ENCODE measurements around the gene GALNT8. TPM values are rescaled to one million over a fixed set of nuclear protein-coding genes. Genes with fewer than 3 reads are reported as not detected.

Gene GALNT8
- total RNA-seq, 1 experiment from 2014 or later = not detected

DNA sequence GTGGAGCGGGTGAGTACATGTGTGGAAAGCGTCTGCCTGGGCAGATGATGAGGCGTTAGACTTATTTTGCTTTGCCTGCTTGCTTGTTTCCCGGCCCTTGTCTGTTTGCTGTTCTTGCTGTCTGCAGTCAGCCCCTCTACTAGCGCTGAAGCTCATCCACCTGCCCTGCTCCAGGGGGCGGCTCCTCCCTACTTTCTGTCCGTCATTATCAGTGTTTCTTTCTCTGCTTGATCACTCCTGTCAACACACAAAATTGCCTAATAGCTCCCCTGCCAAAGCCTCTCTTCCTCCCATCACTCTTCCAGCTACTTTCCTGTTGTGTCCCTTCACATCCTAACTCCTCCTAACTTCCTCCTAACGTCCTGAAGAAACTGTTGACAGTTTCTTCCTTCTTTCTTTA is 34.9 kb upstream of the GALNT8 start:
- CTCF ChIA-PET = no interaction called here
- Histone ChIP-seq H3K4me1 (ENCODE audit: insufficient read depth, low read length, poor library complexity, severe bottlenecking) (no peaks in the 10 kb centered on the region), H3K4me3 (ENCODE audit: low read depth, low read length, poor library complexity, severe bottlenecking) (no peak overlapping the region), H3K27me3 (replicated peaks; ENCODE audit: insufficient read depth, low read depth, low read length, poor library complexity) (no peaks in the 10 kb centered on the region), H3K27ac (ENCODE audit: low read depth, low read length, poor library complexity, severe bottlenecking) (no peak overlapping the region), H3K9me3 (ENCODE audit: low read depth, low read length, poor library complexity, severe bottlenecking) (no peaks in the 10 kb centered on the region), H3K36me3 (ENCODE audit: insufficient read depth, low read length, poor library complexity, severe bottlenecking) (peaks cover 31% of the 10 kb centered on the region)
- no TSS peak for BruUV-seq (replicated peaks)
- TF ChIP-seq CTCF (conservative IDR thresholded peaks at IDR 0.05; ENCODE audit: low read depth, low read length) (no peak), EZH2 (IDR thresholded peaks at IDR 0.05; ENCODE audit: borderline replicate concordance, low read depth, low read length, poor library complexity, severe bottlenecking) (no peak)
- intact Hi-C loops (cut with micrococcal nuclease; ENCODE audit: unreplicated experiment) = no loop called here
- no peak for DNase-seq (ENCODE audit: low spot score)
- POLR2A ChIA-PET (ENCODE audit: low non-redundant PET) = no interaction called here

DNA sequence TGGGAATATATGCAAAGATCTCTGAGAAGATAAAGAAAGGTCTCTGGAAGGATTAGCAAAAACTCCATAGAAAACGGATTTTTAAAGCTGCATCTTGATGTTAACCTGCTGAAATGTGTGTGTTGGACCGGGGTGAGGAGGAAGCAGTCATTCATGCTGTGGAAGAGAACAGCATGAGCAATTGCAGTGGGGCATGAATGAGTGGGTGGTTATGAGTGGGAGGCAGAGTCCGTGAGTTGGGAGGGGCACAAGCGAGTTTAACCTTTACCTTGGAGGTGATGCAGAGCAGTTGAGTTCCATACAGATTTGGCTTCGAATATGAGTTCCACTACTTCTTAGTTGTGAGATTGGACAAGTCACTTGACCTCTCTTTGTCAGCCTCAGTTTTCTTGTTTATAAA is 29.4 kb upstream of the GALNT8 start:
- Histone ChIP-seq H3K4me1 (ENCODE audit: insufficient read depth, low read length, poor library complexity, severe bottlenecking) (no peaks in the 10 kb centered on the region), H3K36me3 (ENCODE audit: insufficient read depth, low read length, poor library complexity, severe bottlenecking) (peaks cover 12% of the 10 kb centered on the region), H3K27me3 (replicated peaks; ENCODE audit: insufficient read depth, low read depth, low read length, poor library complexity) (no peaks in the 10 kb centered on the region), H3K4me3 (ENCODE audit: low read depth, low read length, poor library complexity, severe bottlenecking) (no peak overlapping the region), H3K27ac (ENCODE audit: low read depth, low read length, poor library complexity, severe bottlenecking) (no peak overlapping the region), H3K9me3 (ENCODE audit: low read depth, low read length, poor library complexity, severe bottlenecking) (no peaks in the 10 kb centered on the region)
- POLR2A ChIA-PET (ENCODE audit: low non-redundant PET) = no interaction called here
- TF ChIP-seq EZH2 (IDR thresholded peaks at IDR 0.05; ENCODE audit: borderline replicate concordance, low read depth, low read length, poor library complexity, severe bottlenecking) = no peak
- no peak for TF ChIP-seq CTCF (conservative IDR thresholded peaks at IDR 0.05; ENCODE audit: low read depth, low read length)
- intact Hi-C loops (cut with micrococcal nuclease; ENCODE audit: unreplicated experiment) = no loop called here
- DNase-seq (ENCODE audit: low spot score) = no peak
- no TSS peak for BruUV-seq (replicated peaks)
- CTCF ChIA-PET = no interaction called here

DNA sequence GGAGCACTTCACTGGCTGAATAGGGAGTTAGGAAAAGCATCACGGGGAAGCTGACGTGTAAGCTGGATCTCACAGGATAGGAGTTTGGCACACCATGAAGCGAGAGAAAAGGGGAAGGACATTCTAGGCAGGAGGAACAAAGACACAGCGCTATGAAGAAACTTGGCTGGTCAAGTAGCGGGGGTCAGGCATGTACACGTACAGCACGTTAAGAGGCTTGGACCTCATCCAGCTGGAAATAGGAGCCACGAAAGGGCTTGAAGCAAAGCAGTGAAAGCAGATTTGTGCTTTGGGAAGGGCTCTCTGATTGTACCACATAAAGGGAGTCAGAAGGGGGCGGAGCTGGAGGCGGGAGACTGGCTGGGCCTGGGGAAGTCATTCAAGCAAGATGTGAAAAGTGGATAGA is 19.6 kb upstream of the GALNT8 start:
- no peak overlapping the region for H3K27ac ChIP-seq (ENCODE audit: low read depth, low read length, poor library complexity, severe bottlenecking)
- no peaks in the 10 kb centered on the region for H3K36me3 ChIP-seq (ENCODE audit: insufficient read depth, low read length, poor library complexity, severe bottlenecking)
- intact Hi-C loops (cut with micrococcal nuclease; ENCODE audit: unreplicated experiment) = no loop called here
- ChIA-PET CTCF (no interaction called here), POLR2A (ENCODE audit: low non-redundant PET) (no interaction called here)
- DNase-seq (ENCODE audit: low spot score) = no peak
- H3K4me3 ChIP-seq (ENCODE audit: low read depth, low read length, poor library complexity, severe bottlenecking) = no peak overlapping the region
- no peaks in the 10 kb centered on the region for H3K9me3 ChIP-seq (ENCODE audit: low read depth, low read length, poor library complexity, severe bottlenecking)
- BruUV-seq (replicated peaks) = no TSS peak
- H3K27me3 ChIP-seq (replicated peaks; ENCODE audit: insufficient read depth, low read depth, low read length, poor library complexity) = no peaks in the 10 kb centered on the region
- H3K4me1 ChIP-seq (ENCODE audit: insufficient read depth, low read length, poor library complexity, severe bottlenecking) = no peaks in the 10 kb centered on the region
- TF ChIP-seq CTCF (conservative IDR thresholded peaks at IDR 0.05; ENCODE audit: low read depth, low read length) (no peak), EZH2 (IDR thresholded peaks at IDR 0.05; ENCODE audit: borderline replicate concordance, low read depth, low read length, poor library complexity, severe bottlenecking) (no peak)

Measured in A673 (cell line).